Loucy (cell line): Measurements from ENCODE around the gene EFNA4.

ENCODE experiments used
- CTCF ChIP-seq: fragments of 200-600 bp; sonication (generic); conservative IDR thresholded peaks from 2 replicates; pipeline ENCODE4 v1.5.1; 2014; ENCODE audit warnings: mild to moderate bottlenecking, antibody characterized with exemption, low read length
- EZH2phosphoT487 ChIP-seq: fragments of 200-600 bp; IDR thresholded peaks from 2 replicates; pipeline ENCODE4 v1.6.1; 2018; ENCODE audit warnings: antibody characterized with exemption, mild to moderate bottlenecking, moderate library complexity, borderline replicate concordance

- no peak for TF ChIP-seq CTCF
- TF ChIP-seq EZH2phosphoT487: no peak
These were observed 12.8 kb downstream of the EFNA4 start for GRCh38 chr1:155076371-155076770.
